ENCODE results near the gene DBET. TPM values are rescaled to one million over a fixed set of nuclear protein-coding genes. Genes with fewer than 3 reads are reported as not detected.
"Not testable (repeated sequence)": the region's sequence is repeated elsewhere in the genome, so short reads cannot be mapped to it uniquely, and the experiment has no call there.

Gene DBET
- total RNA-seq, 5 donors from 2014 or later (not counting 1 experiment from before 2014, with no cell fraction given), result 0.09 TPM; not detected in 4

- H3K36me3 Mint-ChIP-seq; H3K9me3 Mint-ChIP-seq; CTCF ChIA-PET; H3K36me3 ChIP-seq (ENCODE audit: control insufficient read depth in 2 of 2, extremely low read depth in 1 of 2, insufficient read depth in 1 of 2, low read length in 1 of 2); H3K27ac ChIP-seq (ENCODE audit: low read length); DNase-seq; H3K4me3 ChIP-seq (ENCODE audit: control insufficient read depth in 1 of 2, extremely low read depth in 1 of 2, low read length in 1 of 2); H3K27ac Mint-ChIP-seq; POLR2A ChIA-PET; H3K9me3 ChIP-seq: not testable (repeated sequence)
- Mint-ChIP-seq H3K4me1 (peaks cover 28 to 32% (median 31%) of the 10 kb centered on the region in 3 donors), H3K27me3 (peaks cover 25 to 36% of the 10 kb centered on the region in 2 donors), H3K4me3 (peak overlapping the region; percentile 59 to 74 (median 71))
- WGBS (ENCODE audit: insufficient coverage), result 30% methylated on average over 18 of the region's 47 CpGs
- H3K4me1 ChIP-seq (ENCODE audit: control insufficient read depth in 1 of 2, extremely low read depth in 1 of 2, insufficient read depth in 2 of 2, low read length in 2 of 2), result peaks cover 0 to 16% of the 10 kb centered on the region in 2 experiments
- peaks cover 6 to 44% of the 10 kb centered on the region in 2 experiments for H3K27me3 ChIP-seq (replicated peaks in 1 of 2; ENCODE audit: control insufficient read depth in 2 of 2, extremely low read depth in 1 of 2, insufficient read depth in 2 of 2, low read length in 1 of 2)
- ATAC-seq (replicated peaks in 1 of 4), result peak; percentile 29 to 55 (median 44)
Measured at GRCh38 chr4:190022614-190023281, 41.6 kb upstream of the DBET start.

- H3K4me3 ChIP-seq (ENCODE audit: control insufficient read depth in 1 of 2, extremely low read depth in 1 of 2, low read length in 1 of 2); H3K4me3 Mint-ChIP-seq; H3K9me3 Mint-ChIP-seq; H3K27ac Mint-ChIP-seq; DNase-seq; H3K4me1 ChIP-seq (ENCODE audit: control insufficient read depth in 1 of 2, extremely low read depth in 1 of 2, insufficient read depth in 2 of 2, low read length in 2 of 2); H3K9me3 ChIP-seq; H3K27me3 ChIP-seq (replicated peaks in 1 of 2; ENCODE audit: control insufficient read depth in 2 of 2, extremely low read depth in 1 of 2, insufficient read depth in 2 of 2, low read length in 1 of 2); H3K4me1 Mint-ChIP-seq; H3K36me3 ChIP-seq (ENCODE audit: control insufficient read depth in 2 of 2, extremely low read depth in 1 of 2, insufficient read depth in 1 of 2, low read length in 1 of 2); H3K27me3 Mint-ChIP-seq; H3K36me3 Mint-ChIP-seq; CTCF ChIA-PET; H3K27ac ChIP-seq (ENCODE audit: low read length); ATAC-seq (replicated peaks in 1 of 4); POLR2A ChIA-PET: not testable (repeated sequence)
- no CpG with 5 or more reads among the region's 10 CpGs for WGBS (ENCODE audit: insufficient coverage)
Measured at GRCh38 chr4:190027156-190027555, 37.1 kb upstream of the DBET start, which contains the start of gene FRG2. TSS of gene FRG2 (minus strand) at chr4:190027256. CDS start at chr4:190027204, 52 bp downstream.

GRCh38 chr4:190031264-190031663, 33.0 kb upstream of the DBET start:
- H3K27ac ChIP-seq (ENCODE audit: low read length); H3K27ac Mint-ChIP-seq; POLR2A ChIA-PET; H3K9me3 Mint-ChIP-seq; ATAC-seq (replicated peaks in 1 of 4); H3K4me1 Mint-ChIP-seq; H3K27me3 ChIP-seq (replicated peaks in 1 of 2; ENCODE audit: control insufficient read depth in 2 of 2, extremely low read depth in 1 of 2, insufficient read depth in 2 of 2, low read length in 1 of 2); H3K36me3 Mint-ChIP-seq; H3K36me3 ChIP-seq (ENCODE audit: control insufficient read depth in 2 of 2, extremely low read depth in 1 of 2, insufficient read depth in 1 of 2, low read length in 1 of 2); DNase-seq; H3K4me3 ChIP-seq (ENCODE audit: control insufficient read depth in 1 of 2, extremely low read depth in 1 of 2, low read length in 1 of 2); H3K9me3 ChIP-seq; H3K4me3 Mint-ChIP-seq; H3K4me1 ChIP-seq (ENCODE audit: control insufficient read depth in 1 of 2, extremely low read depth in 1 of 2, insufficient read depth in 2 of 2, low read length in 2 of 2); CTCF ChIA-PET: not testable (repeated sequence)
- no CpG with 5 or more reads among the region's 5 CpGs for WGBS (ENCODE audit: insufficient coverage)
- H3K27me3 Mint-ChIP-seq, result peaks cover 9 to 13% of the 10 kb centered on the region in 2 donors

- WGBS (ENCODE audit: insufficient coverage), result no CpG with 5 or more reads among the region's 39 CpGs
- H3K4me3 ChIP-seq (ENCODE audit: control insufficient read depth in 1 of 2, extremely low read depth in 1 of 2, low read length in 1 of 2); CTCF ChIA-PET; DNase-seq; H3K36me3 Mint-ChIP-seq; H3K9me3 ChIP-seq; H3K4me1 ChIP-seq (ENCODE audit: control insufficient read depth in 1 of 2, extremely low read depth in 1 of 2, insufficient read depth in 2 of 2, low read length in 2 of 2); H3K27ac Mint-ChIP-seq; H3K36me3 ChIP-seq (ENCODE audit: control insufficient read depth in 2 of 2, extremely low read depth in 1 of 2, insufficient read depth in 1 of 2, low read length in 1 of 2); H3K27me3 ChIP-seq (replicated peaks in 1 of 2; ENCODE audit: control insufficient read depth in 2 of 2, extremely low read depth in 1 of 2, insufficient read depth in 2 of 2, low read length in 1 of 2); H3K9me3 Mint-ChIP-seq; POLR2A ChIA-PET; H3K4me1 Mint-ChIP-seq; H3K27ac ChIP-seq (ENCODE audit: low read length): not testable (repeated sequence)
- Mint-ChIP-seq H3K27me3 (peaks cover 15 to 18% of the 10 kb centered on the region in 2 donors), H3K4me3 (peak overlapping the region in 1 of 3 donors; percentile 51)
- ATAC-seq (replicated peaks in 1 of 4), result peak in 3 of 4 experiments; percentile 42 to 49 (median 48)
Measured at GRCh38 chr4:190037704-190038388, 26.5 kb upstream of the DBET start.

DNA sequence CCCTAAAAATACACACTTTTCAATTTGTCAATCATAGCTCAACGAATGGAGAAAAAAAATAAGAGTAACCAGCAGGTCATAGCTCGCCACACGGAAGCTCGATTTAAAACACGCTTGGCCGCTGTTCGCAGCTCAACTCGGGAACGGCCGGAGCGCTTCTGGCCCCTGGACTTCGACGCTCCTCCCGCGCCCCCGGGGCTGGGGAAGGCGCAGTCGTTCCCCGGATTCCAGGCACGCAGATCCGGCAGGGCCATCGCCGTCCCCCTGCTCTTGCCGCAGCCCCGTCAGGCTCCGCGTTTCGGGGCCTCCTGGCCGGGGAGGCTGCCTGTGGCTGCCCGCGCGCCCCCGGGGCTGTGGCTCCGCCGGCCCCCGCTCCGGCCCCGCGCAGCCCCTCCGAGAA, 23.4 kb upstream of the DBET start:
- WGBS (ENCODE audit: insufficient coverage), result 52% methylated on average over 12 of the region's 40 CpGs
- DNase-seq; H3K27me3 Mint-ChIP-seq; H3K36me3 Mint-ChIP-seq; CTCF ChIA-PET; ATAC-seq (replicated peaks in 1 of 4); H3K4me3 Mint-ChIP-seq; H3K27me3 ChIP-seq (replicated peaks in 1 of 2; ENCODE audit: control insufficient read depth in 2 of 2, extremely low read depth in 1 of 2, insufficient read depth in 2 of 2, low read length in 1 of 2); H3K9me3 ChIP-seq; H3K27ac ChIP-seq (ENCODE audit: low read length); H3K4me3 ChIP-seq (ENCODE audit: control insufficient read depth in 1 of 2, extremely low read depth in 1 of 2, low read length in 1 of 2); H3K27ac Mint-ChIP-seq; H3K36me3 ChIP-seq (ENCODE audit: control insufficient read depth in 2 of 2, extremely low read depth in 1 of 2, insufficient read depth in 1 of 2, low read length in 1 of 2); POLR2A ChIA-PET; H3K4me1 Mint-ChIP-seq; H3K4me1 ChIP-seq (ENCODE audit: control insufficient read depth in 1 of 2, extremely low read depth in 1 of 2, insufficient read depth in 2 of 2, low read length in 2 of 2); H3K9me3 Mint-ChIP-seq: not testable (repeated sequence)

DNA sequence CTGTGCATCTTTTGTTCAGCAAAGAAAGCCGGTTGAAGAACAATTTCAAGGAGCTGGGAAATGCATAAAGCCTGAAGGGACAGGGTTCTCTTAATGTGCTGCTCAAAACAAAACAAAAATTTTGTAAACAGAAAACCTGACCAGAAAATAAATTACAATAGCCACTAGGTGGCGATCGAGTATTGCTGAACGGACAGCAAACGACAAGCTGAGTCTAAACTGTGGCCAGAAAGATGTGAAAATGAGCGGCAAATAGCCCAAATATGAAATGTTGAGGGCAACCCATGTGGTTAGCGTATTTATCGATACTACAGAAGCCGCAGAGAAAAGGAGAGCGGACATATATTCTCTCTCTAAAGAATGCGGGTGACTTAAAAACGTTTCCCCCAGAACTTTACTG, 16.7 kb upstream of the DBET start:
- CTCF ChIA-PET; H3K4me3 Mint-ChIP-seq; H3K36me3 Mint-ChIP-seq; POLR2A ChIA-PET; H3K9me3 Mint-ChIP-seq; H3K4me3 ChIP-seq (ENCODE audit: control insufficient read depth in 1 of 2, extremely low read depth in 1 of 2, low read length in 1 of 2); ATAC-seq (replicated peaks in 1 of 4); H3K4me1 Mint-ChIP-seq; DNase-seq; H3K27ac ChIP-seq (ENCODE audit: low read length); H3K36me3 ChIP-seq (ENCODE audit: control insufficient read depth in 2 of 2, extremely low read depth in 1 of 2, insufficient read depth in 1 of 2, low read length in 1 of 2); H3K9me3 ChIP-seq; H3K27me3 Mint-ChIP-seq; H3K27me3 ChIP-seq (replicated peaks in 1 of 2; ENCODE audit: control insufficient read depth in 2 of 2, extremely low read depth in 1 of 2, insufficient read depth in 2 of 2, low read length in 1 of 2); H3K27ac Mint-ChIP-seq; H3K4me1 ChIP-seq (ENCODE audit: control insufficient read depth in 1 of 2, extremely low read depth in 1 of 2, insufficient read depth in 2 of 2, low read length in 2 of 2): not testable (repeated sequence)
- no CpG with 5 or more reads among the region's 12 CpGs for WGBS (ENCODE audit: insufficient coverage)
